Ramos (cell line): ENCODE measurements around the gene BCL2L14.

Experiments used
- in situ Hi-C: fragments of 300-500 bp; cut with MboI; formaldehyde crosslinking; loops from one replicate; pipeline ENCODE4 v1.14.3; 2022; ENCODE audit warnings: low sequenced_read_pairs; ENCODE audit not compliant: unreplicated experiment

Gene BCL2L14

GRCh38 chr12:12048714-12049113 lies 22.0 kb upstream of the BCL2L14 start:
- in situ Hi-C loops, result no loop called here

- in situ Hi-C loops, result no loop called here
These were observed 19.1 kb upstream of the BCL2L14 start for GRCh38 chr12:12051668-12052067.

GRCh38 chr12:12054993-12055392 lies 15.7 kb upstream of the BCL2L14 start:
- in situ Hi-C loops, result no loop called here

- in situ Hi-C loops, result no loop called here
These were observed 13.8 kb upstream of the BCL2L14 start for GRCh38 chr12:12056951-12057350.

DNA sequence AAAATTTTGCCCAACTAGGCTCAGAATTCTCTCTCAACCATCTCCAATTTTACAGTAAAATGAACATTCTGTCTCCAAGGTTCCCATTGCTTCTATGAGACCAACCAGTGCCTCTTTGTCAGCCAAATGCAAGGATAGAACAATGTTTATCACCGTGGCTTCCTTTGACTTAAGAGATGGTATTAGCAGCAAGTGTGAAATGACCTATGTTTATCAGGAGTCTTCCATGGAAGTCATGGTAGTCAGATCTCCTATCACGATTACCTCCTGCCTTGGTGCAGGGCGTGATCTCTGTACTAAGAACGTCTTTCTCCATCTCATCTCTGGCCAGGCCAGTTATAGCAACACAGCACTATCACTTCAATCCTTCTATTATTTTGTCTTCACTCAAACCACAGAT lies 6.1 kb upstream of the BCL2L14 start:
- in situ Hi-C loops, result no loop called here

GRCh38 chr12:12068751-12069150 lies 2.0 kb upstream of the BCL2L14 start:
- in situ Hi-C loops, result no loop called here

GRCh38 chr12:12069821-12070548 lies 754 bp upstream of the BCL2L14 start:
- in situ Hi-C loops, result no loop called here

GRCh38 chr12:12072064-12072760 lies 1.5 kb downstream of the BCL2L14 start:
- in situ Hi-C loops, result no loop called here

DNA sequence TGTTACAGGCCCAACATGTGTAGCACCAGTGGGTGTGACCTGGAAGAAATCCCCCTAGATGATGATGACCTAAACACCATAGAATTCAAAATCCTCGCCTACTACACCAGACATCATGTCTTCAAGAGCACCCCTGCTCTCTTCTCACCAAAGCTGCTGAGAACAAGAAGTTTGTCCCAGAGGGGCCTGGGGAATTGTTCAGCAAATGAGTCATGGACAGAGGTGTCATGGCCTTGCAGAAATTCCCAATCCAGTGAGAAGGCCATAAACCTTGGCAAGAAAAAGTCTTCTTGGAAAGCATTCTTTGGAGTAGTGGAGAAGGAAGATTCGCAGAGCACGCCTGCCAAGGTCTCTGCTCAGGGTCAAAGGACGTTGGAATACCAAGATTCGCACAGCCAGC lies 8.6 kb downstream of the BCL2L14 start:
- in situ Hi-C loops, result no loop called here

DNA sequence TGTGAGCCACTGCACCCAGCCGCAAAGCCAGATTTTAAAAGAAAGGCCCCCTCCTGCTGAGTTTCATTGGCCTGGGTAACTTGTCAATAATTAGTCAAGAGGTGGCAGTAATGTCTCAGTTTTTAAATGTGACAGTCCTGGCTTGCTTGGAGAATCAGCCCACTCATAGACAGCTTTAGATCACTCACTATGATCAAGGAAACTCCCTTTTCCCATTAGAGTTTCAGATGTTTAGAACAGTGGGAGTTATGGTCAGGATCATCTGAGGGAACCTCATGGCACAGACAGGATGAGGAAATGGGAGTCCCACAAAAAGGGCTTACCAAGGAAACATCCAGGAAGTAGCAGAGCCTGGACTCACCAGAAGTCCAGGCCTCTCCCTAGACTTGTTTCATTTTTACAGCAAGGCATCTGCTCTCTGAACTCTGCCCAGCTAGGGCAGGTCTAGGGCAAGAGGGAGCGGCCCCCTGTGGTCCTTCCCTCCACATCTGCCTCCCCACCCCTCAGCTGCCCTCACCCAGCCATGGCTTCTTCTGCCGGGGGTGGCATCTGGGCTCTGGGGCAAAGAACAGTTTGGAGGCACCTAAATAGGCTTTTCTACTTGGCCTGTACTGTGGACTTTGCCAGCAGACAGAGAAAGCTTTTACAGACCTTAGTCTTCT lies 11.2 kb downstream of the BCL2L14 start:
- in situ Hi-C loops, result no loop called here

DNA sequence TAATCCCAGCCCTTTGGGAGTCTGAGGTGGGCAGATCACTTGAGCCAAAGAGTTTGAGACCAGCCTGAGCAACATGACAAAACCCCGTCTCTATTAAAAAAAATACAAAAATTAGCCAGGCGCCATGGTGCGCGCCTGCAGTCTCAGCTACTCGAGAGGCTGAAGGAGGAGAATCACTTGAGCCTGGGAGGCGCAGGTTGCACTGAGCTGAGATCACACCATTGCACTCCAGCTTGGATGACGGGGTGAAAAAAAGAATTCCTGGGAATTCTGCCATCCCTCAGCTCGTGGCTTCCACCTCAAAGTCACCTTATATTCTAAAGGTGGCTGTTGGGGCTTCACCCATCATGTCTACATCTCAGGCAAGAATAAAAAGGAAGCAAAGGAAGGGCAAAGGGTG lies 12.9 kb downstream of the BCL2L14 start:
- in situ Hi-C loops, result no loop called here

- in situ Hi-C loops, result no loop called here
These were observed 15.6 kb downstream of the BCL2L14 start for GRCh38 chr12:12086362-12086761.

GRCh38 chr12:12086973-12087692 lies 16.4 kb downstream of the BCL2L14 start:
- in situ Hi-C loops, result no loop called here

- in situ Hi-C loops, result no loop called here
These were observed 16.9 kb downstream of the BCL2L14 start for GRCh38 chr12:12087693-12088034.

GRCh38 chr12:12088147-12088546 lies 17.4 kb downstream of the BCL2L14 start:
- in situ Hi-C loops, result no loop called here

DNA sequence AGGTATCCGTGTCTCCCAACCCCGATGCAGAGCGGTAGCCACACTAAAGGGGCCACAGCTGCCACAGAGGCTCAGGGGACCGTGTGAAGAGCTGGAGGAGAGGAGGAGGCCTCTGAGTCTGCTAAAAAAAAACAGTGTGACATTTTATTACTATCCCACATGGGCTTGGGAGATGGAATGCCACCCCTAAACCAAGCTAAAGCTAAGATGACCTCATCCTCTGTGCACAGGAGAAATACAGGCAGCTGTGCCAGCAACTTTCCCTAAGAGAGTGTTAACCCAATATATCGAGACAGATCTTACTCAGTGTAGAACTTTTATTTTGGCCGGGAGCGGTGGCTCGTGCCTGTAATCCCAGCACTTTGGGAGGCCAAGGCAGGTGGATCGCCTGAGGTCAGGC lies 18.0 kb downstream of the BCL2L14 start:
- in situ Hi-C loops, result no loop called here

DNA sequence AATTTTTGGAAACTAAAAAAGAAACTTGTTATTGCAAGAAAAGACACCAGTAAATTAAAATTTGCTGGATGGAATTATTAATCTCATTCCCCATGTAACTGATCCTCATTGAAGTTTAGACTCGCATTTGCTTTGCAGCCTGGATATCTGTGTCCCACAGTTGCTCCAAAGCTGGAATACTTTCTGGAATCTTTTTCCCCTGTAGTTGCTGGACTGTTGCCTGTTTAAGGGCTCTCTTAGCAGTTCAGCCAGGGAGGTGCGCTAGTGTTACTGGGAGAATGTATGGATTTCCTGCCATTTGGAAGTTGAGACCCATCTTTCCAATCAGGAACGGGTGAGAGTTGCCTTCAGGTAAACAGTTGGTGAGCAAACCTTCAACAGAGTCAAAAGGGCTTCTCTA lies 20.3 kb downstream of the BCL2L14 start:
- in situ Hi-C loops, result no loop called here

GRCh38 chr12:12091977-12092663 lies 21.4 kb downstream of the BCL2L14 start:
- in situ Hi-C loops, result no loop called here

- in situ Hi-C loops, result no loop called here
These were observed 23.7 kb downstream of the BCL2L14 start for GRCh38 chr12:12094481-12094880.

- in situ Hi-C loops, result no loop called here
These were observed 24.3 kb downstream of the BCL2L14 start for GRCh38 chr12:12095021-12095420.
